Esophagus muscularis mucosa (tissue), 4 donors: Measurements from ENCODE around the gene PLIN3. TPM values are rescaled to one million over a fixed set of nuclear protein-coding genes. Genes with fewer than 3 reads are reported as not detected.
A peak's percentile ranks its signal among the peaks of the same experiment; 100 is the strongest.

ENCODE experiments used
- DNase-seq: peaks from one replicate; pipeline ENCODE4 v3.0.0-alpha.2; 2017; ENCODE audit errors: extremely low spot score
- H3K27ac ChIP-seq, 4 donors: fragments of 200-600 bp; sonication (generic); replicated peaks in 1 of 4; 1 replicate in 3 of 4; 2 replicates in 1 of 4; pipeline ENCODE4 v1.5.1; 2016 to 2019; ENCODE audit warnings: mild to moderate bottlenecking in 1 of 4
- H3K27me3 ChIP-seq, 4 donors: fragments of 200-600 bp; sonication (generic); one replicate each; pipeline versions ENCODE4 v1.5.1 to v1.6.0; 2016 to 2019
- H3K36me3 ChIP-seq, 4 donors: fragments of 200-600 bp; sonication (generic); one replicate each; pipeline ENCODE4 v1.5.1; 2016 to 2019
- H3K4me1 ChIP-seq, 4 donors: fragments of 200-600 bp; sonication (generic); one replicate each; pipeline ENCODE4 v1.5.1; 2016 to 2019
- H3K4me3 ChIP-seq, 4 donors: fragments of 200-600 bp; sonication (generic); 1 replicate in 2 of 4; 2 replicates in 2 of 4; pipeline ENCODE4 v1.5.1; 2016 to 2019; ENCODE audit warnings: mild to moderate bottlenecking in 4 of 4, moderate library complexity in 1 of 4
- H3K9me3 ChIP-seq, 4 donors: fragments of 200-600 bp; sonication (generic); 1 replicate in 3 of 4; 2 replicates in 1 of 4; pipeline ENCODE4 v1.5.1; 2016 to 2019
- CTCF ChIP-seq, 3 experiments: fragments of 200-600 bp in 2 of 3; fragments of 450-650 bp in 1 of 3; sonication (generic) in 2 of 3; IDR thresholded peaks; one replicate each; pipeline ENCODE4 v1.5.1; 2017 to 2019; ENCODE audit warnings: antibody characterized with exemption in 3 of 3, mild to moderate bottlenecking in 2 of 3, moderate library complexity in 1 of 3
- EP300 ChIP-seq: sonication (generic); formaldehyde crosslinking; IDR thresholded peaks from one replicate; pipeline ENCODE4 v1.6.1; 2017; ENCODE audit warnings: antibody characterized with exemption
- POLR2A ChIP-seq: fragments of 450-650 bp; IDR thresholded peaks from one replicate; pipeline ENCODE4 v1.6.1; 2017; ENCODE audit warnings: antibody characterized with exemption, moderate library complexity, mild to moderate bottlenecking, low read depth
- POLR2AphosphoS5 ChIP-seq, 2 donors: sonication (generic); formaldehyde crosslinking; IDR thresholded peaks; one replicate each; pipeline ENCODE4 v1.6.1; 2017; ENCODE audit warnings: antibody characterized with exemption in 2 of 2
- WGBS: methylation state at CpG from one replicate; pipeline ENCODE4 v1.1.5; 2018; 5-methylcytosine and 5-hydroxymethylcytosine counted together
- intact Hi-C: fragments of 100-400 bp; cut with DNase I; formaldehyde crosslinking; loops from one replicate; pipeline ENCODE4 v1.15.1; 2023
- total RNA-seq, 4 donors: library from RNA; depleted of rRNA; stranded (reverse); fragments of >200 nt; gene quantifications; one replicate each; pipeline versions ENCODE4 v1.1.0 to v1.2.1, GENCODE V29; 2016

The PLIN3 gene
- total RNA-seq, 4 donors from 2014 or later = 15.4 to 69.0 (median 51.1) TPM

GRCh38 chr19:4879041-4879440 is 11.6 kb upstream of the PLIN3 start:
- intact Hi-C loops = no loop called here
- H3K27me3 ChIP-seq = peaks cover 0 to 13% (median 0%) of the 10 kb centered on the region in 4 donors
- no peaks in the 10 kb centered on the region for H3K36me3 ChIP-seq
- H3K4me3 ChIP-seq = no peak overlapping the region
- peak overlapping the region in 2 of 4 donors; percentile 62 to 66 for H3K27ac ChIP-seq
- no peaks in the 10 kb centered on the region for H3K9me3 ChIP-seq
- DNase-seq = no peak
- peaks cover 0 to 20% (median 17%) of the 10 kb centered on the region in 4 donors for H3K4me1 ChIP-seq
- no peak for TF ChIP-seq POLR2AphosphoS5 (IDR thresholded peaks at IDR 0.05)
- TF ChIP-seq EP300 = no peak
- TF ChIP-seq CTCF (IDR thresholded peaks at IDR 0.05) = no peak
- TF ChIP-seq POLR2A = no peak
- WGBS = 89% methylated on average over 11 of the region's 11 CpGs

DNA sequence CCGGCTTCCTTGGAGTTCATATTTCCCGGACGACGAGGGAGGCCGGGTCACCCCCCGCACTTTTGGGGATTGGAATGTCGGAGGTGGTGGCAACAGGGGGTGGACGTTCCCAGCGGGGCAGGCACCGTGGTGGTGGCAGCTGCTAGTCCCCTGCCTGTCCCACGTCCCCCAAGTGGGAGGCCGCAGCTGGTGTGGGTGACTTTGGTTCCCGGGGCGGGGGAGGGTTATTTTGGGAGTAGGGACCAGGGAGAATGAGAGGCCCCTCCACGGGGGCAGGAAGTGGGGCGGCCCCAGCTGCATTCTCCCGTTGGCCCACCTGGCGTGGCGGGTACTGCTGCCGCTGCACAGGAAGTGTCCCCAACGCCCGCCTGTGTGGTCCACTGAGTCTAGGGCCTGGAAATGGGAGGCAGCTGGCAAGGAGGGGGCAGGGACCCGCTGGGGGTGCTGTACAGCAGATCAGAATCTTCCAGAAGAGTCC is 11.1 kb upstream of the PLIN3 start:
- Histone ChIP-seq H3K4me1 (peaks cover 0 to 20% (median 17%) of the 10 kb centered on the region in 4 donors), H3K36me3 (no peaks in the 10 kb centered on the region), H3K4me3 (peak overlapping the region in 2 of 4 donors; percentile 4 to 12), H3K27me3 (peaks cover 0 to 13% (median 0%) of the 10 kb centered on the region in 4 donors), H3K27ac (peak overlapping the region; percentile 46 to 70 (median 64)), H3K9me3 (no peaks in the 10 kb centered on the region)
- no peak for TF ChIP-seq POLR2AphosphoS5 (IDR thresholded peaks at IDR 0.05)
- TF ChIP-seq CTCF (IDR thresholded peaks at IDR 0.05) = no peak
- TF ChIP-seq POLR2A = no peak
- no peak for TF ChIP-seq EP300
- WGBS = 40% methylated on average over 1 of the region's 23 CpGs
- no peak for DNase-seq
- intact Hi-C loops = no loop called here

- TF ChIP-seq EP300 (no peak), POLR2AphosphoS5 (IDR thresholded peaks at IDR 0.05) (no peak), CTCF (IDR thresholded peaks at IDR 0.05) (no peak), POLR2A (no peak)
- H3K4me3 ChIP-seq = peak overlapping the region in 2 of 4 donors; percentile 4 to 12
- intact Hi-C loops = no loop called here
- peaks cover 0 to 13% (median 0%) of the 10 kb centered on the region in 4 donors for H3K27me3 ChIP-seq
- H3K27ac ChIP-seq = peak overlapping the region; percentile 46 to 70 (median 64)
- 74% methylated on average over 8 of the region's 30 CpGs for WGBS
- no peak for DNase-seq
- peaks cover 0 to 20% (median 17%) of the 10 kb centered on the region in 4 donors for H3K4me1 ChIP-seq
- no peaks in the 10 kb centered on the region for H3K36me3 ChIP-seq
- H3K9me3 ChIP-seq = no peaks in the 10 kb centered on the region
Measured at GRCh38 chr19:4877753-4878490, 10.5 kb upstream of the PLIN3 start.

GRCh38 chr19:4873930-4874329 is 6.5 kb upstream of the PLIN3 start:
- intact Hi-C loops = loop anchor here (2.0 kb wide), 2 partner anchors 37 to 157 kb away; no protein-coding TSS in a partner anchor
- WGBS = 95% methylated on average over 3 of the region's 3 CpGs
- H3K36me3 ChIP-seq = no peaks in the 10 kb centered on the region
- H3K4me1 ChIP-seq = peaks cover 0 to 21% (median 15%) of the 10 kb centered on the region in 4 donors
- no peak for TF ChIP-seq EP300
- no peak for TF ChIP-seq CTCF (IDR thresholded peaks at IDR 0.05)
- TF ChIP-seq POLR2A = no peak
- TF ChIP-seq POLR2AphosphoS5 (IDR thresholded peaks at IDR 0.05) = no peak
- no peak for DNase-seq
- no peaks in the 10 kb centered on the region for H3K9me3 ChIP-seq
- H3K4me3 ChIP-seq = no peak overlapping the region
- H3K27ac ChIP-seq = no peak overlapping the region
- peaks cover 0 to 12% (median 0%) of the 10 kb centered on the region in 4 donors for H3K27me3 ChIP-seq
